Gastrocnemius medialis (tissue), 4 donors: ENCODE data around the gene DMXL2.

Source experiments
- POLR2A ChIP-seq, 2 donors: fragments of 450-650 bp; IDR thresholded peaks; one replicate each; pipeline ENCODE4 v1.6.1; 2017; ENCODE audit warnings: antibody characterized with exemption in 2 of 2, mild to moderate bottlenecking in 2 of 2, moderate library complexity in 2 of 2
- TF ChIP-seq, protein P1 (sequence below), 5 experiments: fragments of 450-650 bp in 3 of 5; fragments of 200-600 bp in 2 of 5; sonication (generic) in 2 of 5; IDR thresholded peaks in 4 of 5; conservative IDR thresholded peaks in 1 of 5; 1 replicate in 4 of 5; 2 replicates in 1 of 5; pipeline ENCODE4 v1.5.1; 2016 to 2019; ENCODE audit warnings: antibody characterized with exemption in 5 of 5, mild to moderate bottlenecking in 3 of 5, moderate library complexity in 3 of 5

DNA sequence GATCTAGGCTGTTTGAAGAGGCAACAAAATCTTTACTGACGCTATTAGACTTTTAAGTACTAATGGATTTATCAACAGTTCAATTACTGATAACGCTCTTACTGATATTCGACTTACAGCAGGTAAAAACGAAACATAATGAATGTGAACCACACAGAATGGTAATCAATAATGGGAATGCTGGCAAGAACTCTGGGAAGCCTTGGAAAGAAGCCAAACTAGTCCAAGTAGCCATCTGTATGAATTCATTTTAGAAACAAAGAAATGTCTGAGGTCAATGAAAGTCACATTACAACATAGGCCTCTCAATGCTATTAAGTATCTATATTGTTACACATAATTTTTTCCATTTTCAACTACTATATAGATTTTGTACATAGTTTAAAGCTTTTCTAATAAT, 130.0 kb downstream of the DMXL2 start:
- no peak for TF ChIP-seq POLR2A (IDR thresholded peaks at IDR 0.05)
- TF ChIP-seq, protein P1, sequence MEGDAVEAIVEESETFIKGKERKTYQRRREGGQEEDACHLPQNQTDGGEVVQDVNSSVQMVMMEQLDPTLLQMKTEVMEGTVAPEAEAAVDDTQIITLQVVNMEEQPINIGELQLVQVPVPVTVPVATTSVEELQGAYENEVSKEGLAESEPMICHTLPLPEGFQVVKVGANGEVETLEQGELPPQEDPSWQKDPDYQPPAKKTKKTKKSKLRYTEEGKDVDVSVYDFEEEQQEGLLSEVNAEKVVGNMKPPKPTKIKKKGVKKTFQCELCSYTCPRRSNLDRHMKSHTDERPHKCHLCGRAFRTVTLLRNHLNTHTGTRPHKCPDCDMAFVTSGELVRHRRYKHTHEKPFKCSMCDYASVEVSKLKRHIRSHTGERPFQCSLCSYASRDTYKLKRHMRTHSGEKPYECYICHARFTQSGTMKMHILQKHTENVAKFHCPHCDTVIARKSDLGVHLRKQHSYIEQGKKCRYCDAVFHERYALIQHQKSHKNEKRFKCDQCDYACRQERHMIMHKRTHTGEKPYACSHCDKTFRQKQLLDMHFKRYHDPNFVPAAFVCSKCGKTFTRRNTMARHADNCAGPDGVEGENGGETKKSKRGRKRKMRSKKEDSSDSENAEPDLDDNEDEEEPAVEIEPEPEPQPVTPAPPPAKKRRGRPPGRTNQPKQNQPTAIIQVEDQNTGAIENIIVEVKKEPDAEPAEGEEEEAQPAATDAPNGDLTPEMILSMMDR (IDR thresholded peaks at IDR 0.05 in 4 of 5, conservative IDR thresholded peaks at IDR 0.05 in 1 of 5), result no peak
